ENCODE data around the gene PITHD1.

- TF ChIP-seq EZH2 (IDR thresholded peaks at IDR 0.05) (no peak), CTCF (IDR thresholded peaks at IDR 0.05) (no peak), EZH2phosphoT487 (IDR thresholded peaks at IDR 0.05) (no peak)
Observed at GRCh38 chr1:23792151-23792945, 14.1 kb downstream of the PITHD1 start.

All from neural progenitor cell (in vitro differentiated cells).